Smooth muscle cell (in vitro differentiated cells): Measurements from ENCODE around the gene CACNA1C. TPM values are rescaled to one million over a fixed set of nuclear protein-coding genes. Genes with fewer than 3 reads are reported as not detected.

Experiments used
- DNase-seq: peaks from one replicate; lab custom pipeline; 2025; ENCODE audit not compliant: unreplicated experiment; lab: John Stamatoyannopoulos, UW
- H2AFZ ChIP-seq: fragments of 200-600 bp; sonication (generic); 2 replicates; pipeline ENCODE4 v1.6.0; 2016; ENCODE audit warnings: antibody characterized with exemption, low read depth, mild to moderate bottlenecking
- H3F3A ChIP-seq: fragments of 200-600 bp; sonication (generic); 2 replicates; pipeline ENCODE4 v1.6.0; 2017; ENCODE audit warnings: antibody characterized with exemption, low read depth
- H3K27ac ChIP-seq: fragments of 200-600 bp; sonication (generic); 2 replicates; pipeline ENCODE4 v1.5.1; 2016; ENCODE audit warnings: low read depth, mild to moderate bottlenecking
- H3K27me3 ChIP-seq: fragments of 200-600 bp; sonication (generic); 2 replicates; pipeline ENCODE4 v1.6.1; 2016; ENCODE audit warnings: low read depth, mild to moderate bottlenecking
- H3K36me3 ChIP-seq: fragments of 200-600 bp; sonication (generic); 2 replicates; pipeline ENCODE4 v1.5.1; 2016; ENCODE audit warnings: low read depth
- H3K4me1 ChIP-seq: fragments of 200-600 bp; sonication (generic); 2 replicates; pipeline ENCODE4 v1.5.1; 2016; ENCODE audit warnings: low read depth
- H3K4me2 ChIP-seq: fragments of 200-600 bp; sonication (generic); 2 replicates; pipeline ENCODE4 v1.6.0; 2016; ENCODE audit warnings: mild to moderate bottlenecking
- H3K4me3 ChIP-seq: fragments of 200-600 bp; sonication (generic); 2 replicates; pipeline ENCODE4 v1.5.1; 2016; ENCODE audit warnings: mild to moderate bottlenecking
- H3K79me2 ChIP-seq: fragments of 200-600 bp; sonication (generic); 2 replicates; pipeline ENCODE4 v1.6.0; 2016; ENCODE audit warnings: low read depth, mild to moderate bottlenecking
- H3K9ac ChIP-seq: fragments of 200-600 bp; sonication (generic); 2 replicates; pipeline ENCODE4 v1.6.0; 2016; ENCODE audit warnings: low read depth
- H3K9me3 ChIP-seq: fragments of 200-600 bp; sonication (generic); replicated peaks from 2 replicates; pipeline ENCODE4 v1.5.1; 2016; ENCODE audit warnings: low read depth
- H4K20me1 ChIP-seq: fragments of 200-600 bp; sonication (generic); 2 replicates; pipeline ENCODE4 v1.6.0; 2016; ENCODE audit warnings: low read depth
- CTCF ChIP-seq: fragments of 200-600 bp; sonication (generic); IDR thresholded peaks from 2 replicates; pipeline ENCODE4 v1.5.1; 2017; ENCODE audit warnings: borderline replicate concordance, mild to moderate bottlenecking, antibody characterized with exemption; ENCODE audit not compliant: insufficient read depth, poor library complexity, severe bottlenecking
- WGBS: methylation state at CpG from one replicate; pipeline ENCODE4 v1.1.7; 2016; ENCODE audit warnings: low lambda C conversion rate; 5-methylcytosine and 5-hydroxymethylcytosine counted together
- polyA plus RNA-seq: library from polyadenylated mRNA; unstranded; fragments of >200 nt; fragmentation: Nextera tagmentation; extraction: Ambion mirVana; gene quantifications from 2 replicates; pipeline ENCODE4 v1.2.1, GENCODE V29; 2016
- total RNA-seq: library from RNA; depleted of rRNA; stranded (reverse); fragments of >200 nt; gene quantifications from 2 replicates; pipeline ENCODE4 v1.2.3, GENCODE V29; 2014

The CACNA1C gene
- total and polyA plus RNA-seq, 2 experiments from 2014 or later: 1.6 to 4.5 TPM

GRCh38 chr12:2710701-2711100 is 657.9 kb downstream of the CACNA1C start:
- H3K9ac ChIP-seq: no peak overlapping the region
- TF ChIP-seq CTCF: no peak
- no peak overlapping the region for H2AFZ ChIP-seq
- no peaks in the 10 kb centered on the region for H3K4me1 ChIP-seq
- DNase-seq: no peak
- H3K27me3 ChIP-seq: peaks cover 53% of the 10 kb centered on the region
- no peak overlapping the region for H3K4me3 ChIP-seq
- no peak overlapping the region for H3K4me2 ChIP-seq
- no peaks in the 10 kb centered on the region for H3F3A ChIP-seq
- no peaks in the 10 kb centered on the region for H4K20me1 ChIP-seq
- H3K27ac ChIP-seq: no peak overlapping the region
- WGBS: 25% methylated on average over 1 of the region's 1 CpG
- H3K36me3 ChIP-seq: no peaks in the 10 kb centered on the region
- H3K79me2 ChIP-seq: no peaks in the 10 kb centered on the region
- H3K9me3 ChIP-seq: no peaks in the 10 kb centered on the region

GRCh38 chr12:2719392-2719791 is 666.6 kb downstream of the CACNA1C start:
- H3K27ac ChIP-seq: no peak overlapping the region
- no peaks in the 10 kb centered on the region for H3K79me2 ChIP-seq
- no peak for TF ChIP-seq CTCF
- H2AFZ ChIP-seq: no peak overlapping the region
- H3K4me3 ChIP-seq: no peak overlapping the region
- no peak overlapping the region for H3K9ac ChIP-seq
- H3K27me3 ChIP-seq: peaks cover 64% of the 10 kb centered on the region
- H3K36me3 ChIP-seq: no peaks in the 10 kb centered on the region
- H3K4me1 ChIP-seq: no peaks in the 10 kb centered on the region
- no peaks in the 10 kb centered on the region for H3F3A ChIP-seq
- H3K4me2 ChIP-seq: no peak overlapping the region
- no peaks in the 10 kb centered on the region for H3K9me3 ChIP-seq
- DNase-seq: no peak
- H4K20me1 ChIP-seq: no peaks in the 10 kb centered on the region
- WGBS: 77% methylated on average over 2 of the region's 2 CpGs

GRCh38 chr12:2722806-2723205 is 670.0 kb downstream of the CACNA1C start:
- WGBS: 100% methylated on average over 1 of the region's 1 CpG
- DNase-seq: no peak
- H3K9ac ChIP-seq: no peak overlapping the region
- no peak overlapping the region for H3K4me3 ChIP-seq
- H3K36me3 ChIP-seq: no peaks in the 10 kb centered on the region
- no peaks in the 10 kb centered on the region for H3F3A ChIP-seq
- H3K4me2 ChIP-seq: no peak overlapping the region
- H3K27ac ChIP-seq: no peak overlapping the region
- no peaks in the 10 kb centered on the region for H3K79me2 ChIP-seq
- no peaks in the 10 kb centered on the region for H3K4me1 ChIP-seq
- peaks cover 57% of the 10 kb centered on the region for H3K27me3 ChIP-seq
- TF ChIP-seq CTCF: no peak
- no peaks in the 10 kb centered on the region for H3K9me3 ChIP-seq
- H4K20me1 ChIP-seq: no peaks in the 10 kb centered on the region
- no peak overlapping the region for H2AFZ ChIP-seq

GRCh38 chr12:2732290-2732689 is 679.5 kb downstream of the CACNA1C start:
- Histone ChIP-seq H4K20me1 (no peaks in the 10 kb centered on the region), H3K9me3 (no peaks in the 10 kb centered on the region), H3K79me2 (no peaks in the 10 kb centered on the region), H2AFZ (no peak overlapping the region), H3K9ac (no peak overlapping the region), H3K4me3 (no peak overlapping the region), H3K4me2 (no peak overlapping the region), H3K27ac (no peak overlapping the region), H3K27me3 (peaks cover 89% of the 10 kb centered on the region), H3F3A (no peaks in the 10 kb centered on the region), H3K36me3 (no peaks in the 10 kb centered on the region), H3K4me1 (no peaks in the 10 kb centered on the region)
- no peak for DNase-seq
- 78% methylated on average over 6 of the region's 6 CpGs for WGBS
- TF ChIP-seq CTCF: no peak
